NT2/D1 (cell line): ENCODE data around the gene SMYD1.

Experiments used
- YY1 ChIP-seq: IDR thresholded peaks from 2 replicates; pipeline ENCODE4 v1.6.1; 2011; ENCODE audit not compliant: insufficient read length, insufficient read depth
- ZNF274 ChIP-seq: IDR thresholded peaks from 2 replicates; pipeline ENCODE4 v1.6.1; 2011; ENCODE audit warnings: mild to moderate bottlenecking, low read depth, low read length

- TF ChIP-seq ZNF274 (no peak), YY1 (no peak)
These were observed 11.1 kb downstream of the SMYD1 start for GRCh38 chr2:88078643-88079172.
